D721Med (cell line): Measurements from ENCODE around the gene HNRNPLL.

Source experiments
- DNase-seq: peaks from one replicate; pipeline ENCODE4 v3.0.0; 2011; ENCODE audit warnings: low spot score; ENCODE audit not compliant: insufficient read length
- FAIRE-seq: peaks from 2 replicates; lab custom pipeline; 2011; peaks lifted over from hg19 to GRCh38; lab: Jason Lieb, UNC
- TF ChIP-seq, protein P1 (sequence below): IDR thresholded peaks from 2 replicates; pipeline ENCODE4 v1.5.1; 2012; ENCODE audit warnings: mild to moderate bottlenecking, control low read depth; ENCODE audit not compliant: insufficient read depth; ENCODE audit errors: missing control alignments

HNRNPLL gene

DNA sequence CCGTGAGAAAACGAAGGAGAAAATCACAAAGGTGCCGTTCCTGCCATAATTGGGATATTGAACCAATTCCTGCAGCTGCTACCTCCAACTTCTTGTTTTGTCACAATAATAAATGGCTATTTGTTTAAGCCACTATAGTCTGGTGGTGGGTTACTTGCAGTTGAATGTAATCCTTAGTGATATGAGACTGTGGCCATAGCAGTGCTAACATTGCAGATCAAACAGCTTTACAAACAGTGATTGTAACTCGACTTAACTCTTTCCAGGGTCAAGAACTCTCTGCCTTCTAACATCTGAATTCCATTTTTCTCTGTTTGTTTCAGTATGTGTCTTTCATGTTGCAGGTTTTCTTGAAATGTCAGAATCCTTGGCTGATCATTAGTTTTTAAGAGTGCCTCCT lies 24.7 kb upstream of the HNRNPLL start:
- TF ChIP-seq, protein P1, sequence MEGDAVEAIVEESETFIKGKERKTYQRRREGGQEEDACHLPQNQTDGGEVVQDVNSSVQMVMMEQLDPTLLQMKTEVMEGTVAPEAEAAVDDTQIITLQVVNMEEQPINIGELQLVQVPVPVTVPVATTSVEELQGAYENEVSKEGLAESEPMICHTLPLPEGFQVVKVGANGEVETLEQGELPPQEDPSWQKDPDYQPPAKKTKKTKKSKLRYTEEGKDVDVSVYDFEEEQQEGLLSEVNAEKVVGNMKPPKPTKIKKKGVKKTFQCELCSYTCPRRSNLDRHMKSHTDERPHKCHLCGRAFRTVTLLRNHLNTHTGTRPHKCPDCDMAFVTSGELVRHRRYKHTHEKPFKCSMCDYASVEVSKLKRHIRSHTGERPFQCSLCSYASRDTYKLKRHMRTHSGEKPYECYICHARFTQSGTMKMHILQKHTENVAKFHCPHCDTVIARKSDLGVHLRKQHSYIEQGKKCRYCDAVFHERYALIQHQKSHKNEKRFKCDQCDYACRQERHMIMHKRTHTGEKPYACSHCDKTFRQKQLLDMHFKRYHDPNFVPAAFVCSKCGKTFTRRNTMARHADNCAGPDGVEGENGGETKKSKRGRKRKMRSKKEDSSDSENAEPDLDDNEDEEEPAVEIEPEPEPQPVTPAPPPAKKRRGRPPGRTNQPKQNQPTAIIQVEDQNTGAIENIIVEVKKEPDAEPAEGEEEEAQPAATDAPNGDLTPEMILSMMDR, result no peak
- DNase-seq (no peak), FAIRE-seq (no peak)

DNA sequence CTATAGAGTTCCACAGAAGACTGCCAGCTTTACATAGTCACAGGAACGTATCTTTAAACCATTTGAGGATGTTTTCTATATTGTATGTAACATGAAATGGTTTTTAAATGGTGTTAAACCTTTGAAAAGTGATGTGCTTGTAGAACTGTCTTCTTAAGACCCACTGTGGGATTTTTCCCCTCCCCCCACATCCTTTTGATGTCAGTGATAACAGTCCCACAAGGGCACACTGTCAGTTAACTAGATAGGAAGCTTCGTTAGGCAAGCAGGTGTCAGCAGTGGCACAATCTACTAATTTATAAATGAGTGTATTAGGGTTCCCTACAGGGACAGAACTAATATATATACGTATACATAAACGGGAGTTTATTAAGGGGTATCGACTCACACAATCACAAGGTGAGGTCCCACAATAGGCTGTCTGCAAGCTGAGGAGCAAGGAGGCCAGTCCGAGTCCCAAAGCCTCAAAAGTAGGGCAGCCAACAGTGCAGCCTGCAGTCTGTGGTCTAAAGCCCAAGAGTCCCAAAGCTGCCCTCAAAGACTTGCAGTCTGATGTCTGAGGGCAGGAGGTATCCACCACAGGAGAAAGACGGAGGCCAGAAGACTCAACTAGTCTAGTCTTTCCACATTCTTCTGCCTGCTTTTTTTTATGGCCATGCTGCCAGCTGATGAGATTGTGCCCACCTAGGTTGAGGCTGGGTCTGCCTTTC lies 23.8 kb upstream of the HNRNPLL start:
- TF ChIP-seq, protein P1, result no peak

DNA sequence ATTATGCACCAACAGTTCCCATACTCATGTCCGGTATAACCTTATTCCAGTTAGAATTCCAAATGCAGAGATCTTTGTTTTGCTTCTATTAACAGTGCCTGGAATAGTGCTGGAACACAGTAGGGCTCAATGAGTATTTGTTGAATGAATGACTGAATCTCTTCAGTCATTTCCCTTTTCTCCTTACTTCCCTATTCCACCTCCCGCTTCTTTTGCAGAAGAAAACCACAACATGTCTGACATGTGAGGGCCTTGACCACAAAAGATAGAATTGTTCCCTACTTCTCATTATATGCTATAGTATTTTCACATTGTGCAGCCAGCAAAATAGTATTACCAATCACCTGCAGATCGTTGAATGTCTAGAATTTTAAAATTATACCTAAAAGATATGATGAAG lies 19.5 kb upstream of the HNRNPLL start:
- no peak for FAIRE-seq
- TF ChIP-seq, protein P1, result no peak
- DNase-seq, result no peak

More for the DNA sequence above, 23.8 kb upstream of the HNRNPLL start:
- no peak for DNase-seq
- no peak for FAIRE-seq

DNA sequence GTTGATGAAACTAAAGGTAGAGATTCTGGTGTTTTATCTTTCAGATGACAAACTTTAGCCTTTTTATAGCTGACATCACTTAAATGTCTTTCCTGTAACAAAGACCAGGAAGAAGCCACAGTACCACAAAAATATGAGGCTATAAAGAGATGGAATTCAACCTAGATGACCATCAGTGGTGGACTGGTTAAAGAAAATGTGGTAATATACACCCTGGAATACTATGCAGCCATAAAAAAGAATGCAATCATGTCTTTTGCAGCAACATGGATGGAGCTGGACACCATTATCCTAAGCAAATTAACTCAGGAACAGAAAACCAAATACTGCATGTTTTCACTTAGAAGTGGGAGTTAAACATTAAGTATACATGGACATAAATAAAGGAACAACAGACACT lies 18.3 kb upstream of the HNRNPLL start:
- no peak for FAIRE-seq
- no peak for DNase-seq
- TF ChIP-seq, protein P1, result no peak

DNA sequence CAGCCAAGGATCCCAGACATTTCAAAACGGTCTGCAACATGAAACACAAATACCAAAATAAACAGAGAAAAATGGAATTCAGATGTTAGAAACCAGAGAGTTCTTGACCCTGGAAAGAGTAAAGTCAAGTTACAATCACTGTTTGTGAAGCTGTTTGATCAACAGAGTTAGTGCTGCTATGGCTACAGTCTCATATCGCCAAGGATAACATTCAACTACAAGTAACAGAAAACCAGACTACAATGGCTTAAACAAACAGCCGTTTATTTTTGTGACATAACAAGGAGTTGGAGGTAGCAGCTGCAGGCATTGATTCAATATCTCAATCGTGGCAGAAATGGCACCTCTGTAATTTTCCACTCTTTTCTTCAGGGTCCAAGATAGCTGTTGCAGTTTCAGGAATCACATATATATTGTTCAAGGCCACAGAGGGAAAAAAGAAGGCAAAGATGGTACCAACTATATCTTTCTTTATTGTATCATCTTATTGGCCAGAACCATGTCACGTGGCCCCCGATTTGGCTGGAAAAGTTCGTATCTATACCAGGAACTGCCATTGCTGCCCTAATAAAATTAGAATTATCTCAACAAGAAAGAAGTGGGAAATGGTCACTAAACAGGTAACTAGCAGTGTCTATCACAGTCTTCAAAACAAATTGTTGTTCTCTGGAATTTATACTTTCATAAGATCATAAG lies 17.7 kb upstream of the HNRNPLL start:
- TF ChIP-seq, protein P1, result no peak
- FAIRE-seq, result no peak

DNA sequence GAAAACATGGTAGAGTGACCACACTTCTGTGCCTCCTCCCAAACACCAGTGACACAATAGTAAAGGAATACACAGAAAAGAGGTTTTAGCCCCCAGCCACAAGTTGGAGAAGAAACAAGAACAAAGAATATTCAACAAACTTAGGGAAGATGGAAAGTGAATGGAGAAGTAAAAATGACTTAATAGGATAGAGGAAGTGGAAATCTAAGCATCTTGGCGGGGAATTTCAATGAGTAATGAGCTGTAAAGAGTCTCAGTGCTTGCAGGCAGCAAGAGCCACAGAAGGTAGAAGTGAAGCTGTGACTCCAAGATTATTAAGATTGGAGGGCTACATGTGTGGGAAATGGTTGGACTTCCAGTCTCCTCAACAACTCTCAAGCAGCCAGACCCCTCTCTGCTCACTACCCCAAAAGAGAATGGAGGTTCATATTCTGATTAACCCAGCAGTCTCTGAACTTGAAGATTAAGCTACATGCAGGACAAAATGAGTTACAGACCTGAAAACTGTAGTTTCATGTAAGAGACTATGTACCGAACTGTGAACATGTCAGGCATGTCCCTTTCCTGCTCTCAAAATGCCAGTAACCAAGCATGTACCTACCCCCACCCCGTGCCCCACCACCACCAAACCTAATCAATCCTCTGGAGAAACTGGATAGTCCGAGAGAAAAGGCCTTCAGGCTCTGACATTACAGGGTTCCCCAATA lies 16.9 kb upstream of the HNRNPLL start:
- TF ChIP-seq, protein P1, result no peak
- DNase-seq (no peak), FAIRE-seq (no peak)

More for the DNA sequence above, 17.7 kb upstream of the HNRNPLL start:
- DNase-seq, result no peak
